H9 (cell line): Measurements from ENCODE around the gene ACOT7. TPM values are rescaled to one million over a fixed set of nuclear protein-coding genes. Genes with fewer than 3 reads are reported as not detected.

Experiments used
- DNase-seq: peaks from one replicate; pipeline ENCODE4 v3.0.0-alpha.2; 2017
- H2AFZ ChIP-seq: one replicate; pipeline ENCODE4 v1.6.1; 2013; ENCODE audit warnings: mild to moderate bottlenecking, low read length, control low read depth, moderate library complexity
- H2AK5ac ChIP-seq: 2 replicates; pipeline ENCODE4 v1.6.1; 2013; ENCODE audit warnings: low read length, control low read depth, mixed read lengths; ENCODE audit not compliant: insufficient read length
- H2BK120ac ChIP-seq: one replicate; pipeline ENCODE4 v1.6.1; 2013; ENCODE audit warnings: low read depth, mild to moderate bottlenecking, low read length, control low read depth, inconsistent platforms; ENCODE audit not compliant: poor library complexity, severe bottlenecking
- H2BK12ac ChIP-seq: 2 replicates; pipeline ENCODE4 v1.6.1; 2013; ENCODE audit warnings: low read length, control low read depth, mixed read lengths, low read depth; ENCODE audit not compliant: insufficient read length
- H2BK15ac ChIP-seq: 2 replicates; pipeline ENCODE4 v1.6.1; 2013; ENCODE audit warnings: low read depth, low read length, control low read depth
- H2BK20ac ChIP-seq: one replicate; pipeline ENCODE4 v1.6.1; 2013; ENCODE audit warnings: low read depth, mild to moderate bottlenecking, low read length, control low read depth, inconsistent platforms; ENCODE audit not compliant: poor library complexity, severe bottlenecking
- H2BK5ac ChIP-seq: 2 replicates; pipeline ENCODE4 v1.6.1; 2013; ENCODE audit warnings: low read length, control low read depth, mixed read lengths; ENCODE audit not compliant: insufficient read length
- H3K14ac ChIP-seq: 2 replicates; pipeline ENCODE4 v1.6.1; 2013; ENCODE audit warnings: low read length, control low read depth; ENCODE audit not compliant: insufficient read depth
- H3K18ac ChIP-seq: 2 replicates; pipeline ENCODE4 v1.6.1; 2013; ENCODE audit warnings: low read depth, mild to moderate bottlenecking, mixed read lengths, low read length, control low read depth; ENCODE audit not compliant: insufficient read length
- H3K23ac ChIP-seq: 2 replicates; pipeline ENCODE4 v1.6.1; 2013; ENCODE audit warnings: low read length, control low read depth, mixed read lengths, low read depth; ENCODE audit not compliant: insufficient read length
- H3K23me2 ChIP-seq: 2 replicates; pipeline ENCODE4 v1.6.1; 2013; ENCODE audit warnings: low read depth, mild to moderate bottlenecking, mixed read lengths, low read length, control low read depth; ENCODE audit not compliant: insufficient read length, poor library complexity, severe bottlenecking
- H3K27ac ChIP-seq: 2 replicates; pipeline ENCODE4 v1.5.1; 2013; ENCODE audit warnings: low read length, control low read depth, mixed read lengths, low read depth; ENCODE audit not compliant: insufficient read length
- H3K27me3 ChIP-seq: 2 replicates; pipeline ENCODE4 v1.6.1; 2013; ENCODE audit warnings: low read length, control low read depth, inconsistent platforms; ENCODE audit not compliant: insufficient read depth
- H3K4ac ChIP-seq: 2 replicates; pipeline ENCODE4 v1.6.1; 2013; ENCODE audit warnings: low read depth, mild to moderate bottlenecking, control low read depth, inconsistent platforms, low read length, moderate library complexity
- H3K4me1 ChIP-seq: 2 replicates; pipeline ENCODE4 v1.6.1; 2013; ENCODE audit warnings: low read length, control low read depth, inconsistent platforms; ENCODE audit not compliant: insufficient read depth
- H3K4me2 ChIP-seq: 2 replicates; pipeline ENCODE4 v1.6.1; 2013; ENCODE audit warnings: low read length, control low read depth, mixed read lengths; ENCODE audit not compliant: insufficient read length, insufficient read depth
- H3K56ac ChIP-seq: 2 replicates; pipeline ENCODE4 v1.6.1; 2013; ENCODE audit warnings: low read depth, mild to moderate bottlenecking, mixed read lengths, low read length, control low read depth; ENCODE audit not compliant: insufficient read length
- H3K79me1 ChIP-seq: 2 replicates; pipeline ENCODE4 v1.6.1; 2013; ENCODE audit warnings: low read depth, mild to moderate bottlenecking, moderate library complexity, low read length, control low read depth, inconsistent platforms; ENCODE audit not compliant: insufficient read depth, poor library complexity, severe bottlenecking
- H3K79me2 ChIP-seq: 2 replicates; pipeline ENCODE4 v1.6.1; 2013; ENCODE audit warnings: low read length, control low read depth, inconsistent platforms; ENCODE audit not compliant: insufficient read depth
- H3K9ac ChIP-seq: 2 replicates; pipeline ENCODE4 v1.6.1; 2013; ENCODE audit warnings: low read length, control low read depth, mixed read lengths; ENCODE audit not compliant: insufficient read length; ENCODE audit errors: extremely low read depth
- H3K9me3 ChIP-seq: one replicate; pipeline ENCODE4 v1.6.1; 2013; ENCODE audit warnings: low read depth, low read length, inconsistent platforms; ENCODE audit not compliant: control insufficient read depth
- H3T11ph ChIP-seq: one replicate; pipeline ENCODE4 v1.6.1; 2013; ENCODE audit warnings: mild to moderate bottlenecking, low read length, control low read depth, inconsistent platforms
- H4K20me1 ChIP-seq: one replicate; pipeline ENCODE4 v1.6.1; 2013; ENCODE audit not compliant: control insufficient read depth, insufficient read length, insufficient read depth
- H4K5ac ChIP-seq: 2 replicates; pipeline ENCODE4 v1.6.1; 2013; ENCODE audit warnings: low read depth, mild to moderate bottlenecking, mixed read lengths, low read length, control low read depth; ENCODE audit not compliant: insufficient read length
- H4K8ac ChIP-seq: replicated peaks from 2 replicates; pipeline ENCODE4 v1.6.1; 2013; ENCODE audit warnings: low read length, control low read depth, mixed read lengths, low read depth; ENCODE audit not compliant: insufficient read length
- H4K91ac ChIP-seq: 2 replicates; pipeline ENCODE4 v1.6.1; 2013; ENCODE audit warnings: low read depth, mild to moderate bottlenecking, moderate library complexity, mixed read lengths, low read length, control low read depth; ENCODE audit not compliant: insufficient read length
- H3K27ac Mint-ChIP-seq, 3 experiments: 2 replicates in 2 of 3; 3 replicates in 1 of 3; pipeline ENCODE4 v1.8.0; 2020 to 2021; ENCODE audit warnings: mixed read lengths in 3 of 3, mild to moderate bottlenecking in 1 of 3, moderate library complexity in 1 of 3
- H3K27me3 Mint-ChIP-seq: 2 replicates; pipeline ENCODE4 v1.8.0; 2021; ENCODE audit warnings: low read depth, mild to moderate bottlenecking, moderate library complexity, mixed read lengths
- H3K36me3 Mint-ChIP-seq, 3 experiments: 2 replicates in 2 of 3; 3 replicates in 1 of 3; pipeline ENCODE4 v1.8.0; 2020 to 2021; ENCODE audit warnings: low read depth in 3 of 3, mixed read lengths in 3 of 3; ENCODE audit not compliant: insufficient read depth in 1 of 3
- H3K4me1 Mint-ChIP-seq, 2 experiments: 2 replicates each; pipeline ENCODE4 v1.8.0; 2020; ENCODE audit warnings: mixed read lengths in 2 of 2
- H3K4me3 Mint-ChIP-seq, 2 experiments: 2 replicates in 1 of 2; 3 replicates in 1 of 2; pipeline ENCODE4 v1.8.0; 2020 to 2021; ENCODE audit warnings: mild to moderate bottlenecking in 2 of 2, mixed read lengths in 2 of 2, moderate library complexity in 1 of 2
- H3K9me3 Mint-ChIP-seq, 2 experiments: 2 replicates in 1 of 2; 3 replicates in 1 of 2; pipeline ENCODE4 v1.8.0; 2020; ENCODE audit warnings: mild to moderate bottlenecking in 2 of 2, mixed read lengths in 2 of 2, moderate library complexity in 1 of 2
- WGBS: extraction: QIAGEN DNeasy Blood & Tissue Kit; methylation state at CpG from one replicate; pipeline ENCODE4 v1.1.7; 2013; ENCODE audit warnings: missing lambda C conversion rate, low lambda C conversion rate, mixed read lengths; ENCODE audit not compliant: insufficient read length; ENCODE audit errors: extremely low coverage; 5-methylcytosine and 5-hydroxymethylcytosine counted together
- total RNA-seq: library from RNA; stranded (reverse); gene quantifications from 2 replicates; pipeline ENCODE4 v1.2.1, GENCODE V29; 2021
- TF ChIP-seq, protein P1 (sequence below): fragments of 200-600 bp; sonication (generic); conservative IDR thresholded peaks from 3 replicates; pipeline ENCODE4 v1.8.0; 2021; ENCODE audit warnings: antibody characterized with exemption, mild to moderate bottlenecking

Gene ACOT7
- total RNA-seq, 1 experiment from 2014 or later = 87.4 TPM

DNA sequence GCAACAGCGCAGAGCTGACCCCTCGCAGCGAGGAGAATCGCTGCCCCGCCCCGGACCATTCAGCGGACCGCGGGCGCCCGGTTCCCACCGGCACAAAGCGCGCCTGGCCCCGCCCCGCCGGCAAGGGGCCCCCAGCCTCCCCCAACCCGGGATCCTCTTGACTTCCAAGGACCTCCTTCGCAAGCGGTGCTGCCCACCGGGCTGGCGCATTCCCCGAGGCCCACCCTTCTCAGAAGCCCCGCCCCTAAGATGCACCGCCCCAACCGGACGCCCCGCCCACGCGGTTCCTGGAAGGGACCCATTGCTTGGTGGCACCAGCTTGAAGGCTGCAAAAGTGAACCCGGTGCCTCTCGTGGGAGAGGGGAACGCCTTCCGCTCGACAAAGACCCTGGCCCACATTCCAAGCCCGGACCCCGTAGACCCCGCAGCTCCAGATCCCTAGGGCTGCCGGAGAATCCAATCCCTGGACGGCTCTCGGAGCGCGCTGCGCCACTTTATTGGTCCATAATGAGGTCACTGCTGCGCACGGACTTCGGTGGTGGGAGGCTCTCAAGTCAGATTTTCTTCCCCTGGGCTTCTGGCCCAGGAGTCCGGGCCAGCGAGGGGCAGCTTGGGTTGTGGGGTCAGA, 147.6 kb downstream of the ACOT7 start:
- Histone ChIP-seq H2BK15ac (no peak overlapping the region), H4K20me1 (no peaks in the 10 kb centered on the region), H3K9ac (no peak overlapping the region), H4K8ac (no peak overlapping the region), H4K91ac (no peak overlapping the region), H3K27ac (no peak overlapping the region), H3K79me2 (no peaks in the 10 kb centered on the region), H2BK12ac (no peak overlapping the region), H3K27me3 (peaks cover 16% of the 10 kb centered on the region; the same call in 1 of the 2 replicates), H2BK5ac (no peak overlapping the region), H3K56ac (no peak overlapping the region), H2AFZ (no peak overlapping the region), H3K14ac (no peak overlapping the region), H3K23me2 (peaks cover 28% of the 10 kb centered on the region), H3K4me1 (peaks cover 2% of the 10 kb centered on the region; the same call in 1 of the 2 replicates), H3K4ac (no peak overlapping the region), H3K79me1 (no peaks in the 10 kb centered on the region), H3K4me2 (peak overlapping the region; percentile 48), H3K18ac (no peak overlapping the region), H3K23ac (no peak overlapping the region), H2BK20ac (no peak overlapping the region), H4K5ac (no peak overlapping the region), H2BK120ac (no peak overlapping the region), H2AK5ac (no peak overlapping the region), H3K9me3 (no peaks in the 10 kb centered on the region), H3T11ph (no peak overlapping the region)
- peaks cover 34 to 35% of the 10 kb centered on the region in 2 experiments for H3K4me1 Mint-ChIP-seq
- H3K27ac Mint-ChIP-seq = peak overlapping the region in 2 of 3 experiments; percentile 39 to 76; a peak in 2 of 7 replicates
- peak overlapping the region; percentile 78 to 83 for H3K4me3 Mint-ChIP-seq
- no peaks in the 10 kb centered on the region for H3K9me3 Mint-ChIP-seq
- H3K27me3 Mint-ChIP-seq = peaks cover 45% of the 10 kb centered on the region
- WGBS = no CpG with 5 or more reads among the region's 49 CpGs
- no peaks in the 10 kb centered on the region for H3K36me3 Mint-ChIP-seq
- peak; percentile 94 for DNase-seq
- TF ChIP-seq, protein P1, sequence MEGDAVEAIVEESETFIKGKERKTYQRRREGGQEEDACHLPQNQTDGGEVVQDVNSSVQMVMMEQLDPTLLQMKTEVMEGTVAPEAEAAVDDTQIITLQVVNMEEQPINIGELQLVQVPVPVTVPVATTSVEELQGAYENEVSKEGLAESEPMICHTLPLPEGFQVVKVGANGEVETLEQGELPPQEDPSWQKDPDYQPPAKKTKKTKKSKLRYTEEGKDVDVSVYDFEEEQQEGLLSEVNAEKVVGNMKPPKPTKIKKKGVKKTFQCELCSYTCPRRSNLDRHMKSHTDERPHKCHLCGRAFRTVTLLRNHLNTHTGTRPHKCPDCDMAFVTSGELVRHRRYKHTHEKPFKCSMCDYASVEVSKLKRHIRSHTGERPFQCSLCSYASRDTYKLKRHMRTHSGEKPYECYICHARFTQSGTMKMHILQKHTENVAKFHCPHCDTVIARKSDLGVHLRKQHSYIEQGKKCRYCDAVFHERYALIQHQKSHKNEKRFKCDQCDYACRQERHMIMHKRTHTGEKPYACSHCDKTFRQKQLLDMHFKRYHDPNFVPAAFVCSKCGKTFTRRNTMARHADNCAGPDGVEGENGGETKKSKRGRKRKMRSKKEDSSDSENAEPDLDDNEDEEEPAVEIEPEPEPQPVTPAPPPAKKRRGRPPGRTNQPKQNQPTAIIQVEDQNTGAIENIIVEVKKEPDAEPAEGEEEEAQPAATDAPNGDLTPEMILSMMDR = no peak
